ENCODE measurements around the gene TLR4. TPM values are rescaled to one million over a fixed set of nuclear protein-coding genes. Genes with fewer than 3 reads are reported as not detected.

The TLR4 gene
- total RNA-seq, 1 donor from 2014 or later = 14.2 TPM

GRCh38 chr9:117746263-117746662, 42.1 kb downstream of the TLR4 start:
- Histone ChIP-seq H3K27me3 (ENCODE audit: low read depth) (peaks cover 33% of the 10 kb centered on the region), H3K4me1 (peaks cover 25% of the 10 kb centered on the region), H3K9me3 (replicated peaks) (no peaks in the 10 kb centered on the region), H3K27ac (replicated peaks) (no peak overlapping the region), H3K36me3 (no peaks in the 10 kb centered on the region), H3K4me3 (no peak overlapping the region)
- intact Hi-C loops (cut with micrococcal nuclease) = no loop called here
- DNase-seq = no peak
- TF ChIP-seq, protein P1, sequence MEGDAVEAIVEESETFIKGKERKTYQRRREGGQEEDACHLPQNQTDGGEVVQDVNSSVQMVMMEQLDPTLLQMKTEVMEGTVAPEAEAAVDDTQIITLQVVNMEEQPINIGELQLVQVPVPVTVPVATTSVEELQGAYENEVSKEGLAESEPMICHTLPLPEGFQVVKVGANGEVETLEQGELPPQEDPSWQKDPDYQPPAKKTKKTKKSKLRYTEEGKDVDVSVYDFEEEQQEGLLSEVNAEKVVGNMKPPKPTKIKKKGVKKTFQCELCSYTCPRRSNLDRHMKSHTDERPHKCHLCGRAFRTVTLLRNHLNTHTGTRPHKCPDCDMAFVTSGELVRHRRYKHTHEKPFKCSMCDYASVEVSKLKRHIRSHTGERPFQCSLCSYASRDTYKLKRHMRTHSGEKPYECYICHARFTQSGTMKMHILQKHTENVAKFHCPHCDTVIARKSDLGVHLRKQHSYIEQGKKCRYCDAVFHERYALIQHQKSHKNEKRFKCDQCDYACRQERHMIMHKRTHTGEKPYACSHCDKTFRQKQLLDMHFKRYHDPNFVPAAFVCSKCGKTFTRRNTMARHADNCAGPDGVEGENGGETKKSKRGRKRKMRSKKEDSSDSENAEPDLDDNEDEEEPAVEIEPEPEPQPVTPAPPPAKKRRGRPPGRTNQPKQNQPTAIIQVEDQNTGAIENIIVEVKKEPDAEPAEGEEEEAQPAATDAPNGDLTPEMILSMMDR (IDR thresholded peaks at IDR 0.05; ENCODE audit: borderline replicate concordance) = no peak

DNA sequence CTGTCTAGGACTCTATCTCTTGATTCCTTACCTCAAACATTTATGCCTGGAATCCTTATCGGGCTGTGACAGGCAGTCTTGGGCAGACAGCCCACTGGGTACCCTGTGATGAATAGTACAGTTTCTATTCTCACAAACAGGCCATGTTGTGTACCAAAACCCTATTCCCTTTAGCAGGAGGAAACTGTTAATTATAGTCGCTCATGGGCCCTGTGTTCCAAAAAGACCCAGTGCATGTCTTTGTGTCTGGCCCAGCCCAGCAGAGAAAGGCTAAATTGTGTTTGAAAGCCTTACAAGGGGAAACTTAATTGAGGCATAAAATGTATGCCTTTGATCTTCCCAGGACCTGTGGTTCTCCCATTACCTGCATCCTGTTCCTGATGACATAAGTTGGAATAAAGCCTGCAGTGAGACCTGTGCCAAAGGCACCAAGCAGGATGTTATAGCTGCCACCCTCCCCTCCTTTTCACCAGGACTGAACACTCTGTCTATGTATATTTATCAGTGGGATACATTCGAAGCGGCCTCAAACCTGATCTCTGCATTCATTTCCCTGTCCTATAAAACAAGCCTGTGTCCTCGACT, 43.3 kb downstream of the TLR4 start:
- Histone ChIP-seq H3K9me3 (replicated peaks) (no peaks in the 10 kb centered on the region), H3K27ac (replicated peaks) (no peak overlapping the region), H3K36me3 (no peaks in the 10 kb centered on the region), H3K4me1 (peaks cover 25% of the 10 kb centered on the region), H3K4me3 (no peak overlapping the region), H3K27me3 (ENCODE audit: low read depth) (peaks cover 33% of the 10 kb centered on the region)
- intact Hi-C loops (cut with micrococcal nuclease) = no loop called here
- TF ChIP-seq, protein P1 (IDR thresholded peaks at IDR 0.05; ENCODE audit: borderline replicate concordance) = no peak
- DNase-seq = no peak

GRCh38 chr9:117750401-117750800, 46.2 kb downstream of the TLR4 start:
- intact Hi-C loops (cut with micrococcal nuclease) = no loop called here
- H3K36me3 ChIP-seq = no peaks in the 10 kb centered on the region
- peaks cover 13% of the 10 kb centered on the region for H3K27me3 ChIP-seq (ENCODE audit: low read depth)

GRCh38 chr9:117752894-117753293, 48.7 kb downstream of the TLR4 start:
- Histone ChIP-seq H3K4me1 (no peaks in the 10 kb centered on the region), H3K27ac (replicated peaks) (no peak overlapping the region), H3K4me3 (no peak overlapping the region), H3K27me3 (ENCODE audit: low read depth) (no peaks in the 10 kb centered on the region), H3K9me3 (replicated peaks) (no peaks in the 10 kb centered on the region), H3K36me3 (no peaks in the 10 kb centered on the region)
- no peak for DNase-seq
- TF ChIP-seq, protein P1 (IDR thresholded peaks at IDR 0.05; ENCODE audit: borderline replicate concordance) = no peak
- intact Hi-C loops (cut with micrococcal nuclease) = no loop called here

More at GRCh38 chr9:117750401-117750800, 46.2 kb downstream of the TLR4 start:
- TF ChIP-seq, protein P1 (IDR thresholded peaks at IDR 0.05; ENCODE audit: borderline replicate concordance) = no peak
- DNase-seq = no peak
- Histone ChIP-seq H3K27ac (replicated peaks) (no peak overlapping the region), H3K4me3 (no peak overlapping the region), H3K9me3 (replicated peaks) (no peaks in the 10 kb centered on the region), H3K4me1 (peaks cover 14% of the 10 kb centered on the region)

GRCh38 chr9:117757561-117758190, 53.5 kb downstream of the TLR4 start:
- Histone ChIP-seq H3K4me3 (no peak overlapping the region), H3K9me3 (replicated peaks) (no peaks in the 10 kb centered on the region), H3K27ac (replicated peaks) (no peak overlapping the region), H3K36me3 (no peaks in the 10 kb centered on the region), H3K27me3 (ENCODE audit: low read depth) (no peaks in the 10 kb centered on the region), H3K4me1 (no peaks in the 10 kb centered on the region)
- DNase-seq = no peak
- intact Hi-C loops (cut with micrococcal nuclease) = no loop called here
- TF ChIP-seq, protein P1 (IDR thresholded peaks at IDR 0.05; ENCODE audit: borderline replicate concordance) = no peak

Data from left ventricle myocardium inferior (tissue), 1 donor.